A549 (cell line): Measurements from ENCODE around the gene NTRK2.

Experiments used
- CEBPB ChIP-seq, 2 experiments: fragments of >200 bp in 1 of 2; sonication (Bioruptor Twin) in 1 of 2; formaldehyde crosslinking in 1 of 2; IDR thresholded peaks; 2 replicates each; pipeline ENCODE4 v1.6.1; 2012 to 2016
- EP300 ChIP-seq, 2 experiments: fragments of >200 bp; sonication (Bioruptor Twin); formaldehyde crosslinking; IDR thresholded peaks; 2 replicates in 1 of 2; 3 replicates in 1 of 2; pipeline ENCODE4 v1.6.1; 2016 to 2017
- RAD21 ChIP-seq, 2 experiments: fragments of >200 bp in 1 of 2; sonication (Bioruptor Twin) in 1 of 2; formaldehyde crosslinking in 1 of 2; IDR thresholded peaks in 1 of 2; conservative IDR thresholded peaks in 1 of 2; 2 replicates in 1 of 2; 3 replicates in 1 of 2; pipeline ENCODE4 v1.6.1; 2012 to 2018; ENCODE audit warnings: inconsistent platforms in 1 of 2
- SMC3 ChIP-seq: fragments of >200 bp; sonication (Bioruptor Twin); formaldehyde crosslinking; IDR thresholded peaks from 3 replicates; pipeline ENCODE4 v1.6.1; 2018; ENCODE audit warnings: inconsistent platforms

DNA sequence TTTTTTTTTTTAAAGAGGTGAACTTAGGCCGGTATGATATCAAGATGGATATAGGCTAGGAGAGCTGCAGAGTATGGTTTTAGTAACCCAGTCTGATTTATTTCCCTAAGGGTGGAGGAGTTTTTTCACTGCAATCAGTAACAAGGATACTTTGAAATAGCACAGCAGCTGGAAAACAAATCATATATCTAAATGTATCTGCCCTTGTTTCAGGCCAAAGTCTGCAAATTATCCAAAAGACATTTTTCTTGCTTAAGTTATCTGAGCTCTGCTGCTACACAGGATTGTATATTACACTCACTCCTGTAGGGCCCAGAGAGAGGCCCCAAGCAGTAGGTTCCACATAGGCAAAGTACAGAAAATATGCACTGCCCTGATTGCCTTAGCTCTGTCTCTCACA lies 222.4 kb downstream of the NTRK2 start:
- TF ChIP-seq RAD21 (conservative IDR thresholded peaks at IDR 0.05 in 1 of 2, IDR thresholded peaks at IDR 0.05 in 1 of 2), result no peak
- no peak for TF ChIP-seq EP300 (IDR thresholded peaks at IDR 0.05)
- TF ChIP-seq SMC3, result no peak
- TF ChIP-seq CEBPB (IDR thresholded peaks at IDR 0.05), result no peak
